ENCODE measurements around the gene ZSWIM8.

- TF ChIP-seq, protein P1, sequence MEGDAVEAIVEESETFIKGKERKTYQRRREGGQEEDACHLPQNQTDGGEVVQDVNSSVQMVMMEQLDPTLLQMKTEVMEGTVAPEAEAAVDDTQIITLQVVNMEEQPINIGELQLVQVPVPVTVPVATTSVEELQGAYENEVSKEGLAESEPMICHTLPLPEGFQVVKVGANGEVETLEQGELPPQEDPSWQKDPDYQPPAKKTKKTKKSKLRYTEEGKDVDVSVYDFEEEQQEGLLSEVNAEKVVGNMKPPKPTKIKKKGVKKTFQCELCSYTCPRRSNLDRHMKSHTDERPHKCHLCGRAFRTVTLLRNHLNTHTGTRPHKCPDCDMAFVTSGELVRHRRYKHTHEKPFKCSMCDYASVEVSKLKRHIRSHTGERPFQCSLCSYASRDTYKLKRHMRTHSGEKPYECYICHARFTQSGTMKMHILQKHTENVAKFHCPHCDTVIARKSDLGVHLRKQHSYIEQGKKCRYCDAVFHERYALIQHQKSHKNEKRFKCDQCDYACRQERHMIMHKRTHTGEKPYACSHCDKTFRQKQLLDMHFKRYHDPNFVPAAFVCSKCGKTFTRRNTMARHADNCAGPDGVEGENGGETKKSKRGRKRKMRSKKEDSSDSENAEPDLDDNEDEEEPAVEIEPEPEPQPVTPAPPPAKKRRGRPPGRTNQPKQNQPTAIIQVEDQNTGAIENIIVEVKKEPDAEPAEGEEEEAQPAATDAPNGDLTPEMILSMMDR (tag by site-specific recombination; IDR thresholded peaks at IDR 0.05), result no peak
- TF ChIP-seq, protein P2, sequence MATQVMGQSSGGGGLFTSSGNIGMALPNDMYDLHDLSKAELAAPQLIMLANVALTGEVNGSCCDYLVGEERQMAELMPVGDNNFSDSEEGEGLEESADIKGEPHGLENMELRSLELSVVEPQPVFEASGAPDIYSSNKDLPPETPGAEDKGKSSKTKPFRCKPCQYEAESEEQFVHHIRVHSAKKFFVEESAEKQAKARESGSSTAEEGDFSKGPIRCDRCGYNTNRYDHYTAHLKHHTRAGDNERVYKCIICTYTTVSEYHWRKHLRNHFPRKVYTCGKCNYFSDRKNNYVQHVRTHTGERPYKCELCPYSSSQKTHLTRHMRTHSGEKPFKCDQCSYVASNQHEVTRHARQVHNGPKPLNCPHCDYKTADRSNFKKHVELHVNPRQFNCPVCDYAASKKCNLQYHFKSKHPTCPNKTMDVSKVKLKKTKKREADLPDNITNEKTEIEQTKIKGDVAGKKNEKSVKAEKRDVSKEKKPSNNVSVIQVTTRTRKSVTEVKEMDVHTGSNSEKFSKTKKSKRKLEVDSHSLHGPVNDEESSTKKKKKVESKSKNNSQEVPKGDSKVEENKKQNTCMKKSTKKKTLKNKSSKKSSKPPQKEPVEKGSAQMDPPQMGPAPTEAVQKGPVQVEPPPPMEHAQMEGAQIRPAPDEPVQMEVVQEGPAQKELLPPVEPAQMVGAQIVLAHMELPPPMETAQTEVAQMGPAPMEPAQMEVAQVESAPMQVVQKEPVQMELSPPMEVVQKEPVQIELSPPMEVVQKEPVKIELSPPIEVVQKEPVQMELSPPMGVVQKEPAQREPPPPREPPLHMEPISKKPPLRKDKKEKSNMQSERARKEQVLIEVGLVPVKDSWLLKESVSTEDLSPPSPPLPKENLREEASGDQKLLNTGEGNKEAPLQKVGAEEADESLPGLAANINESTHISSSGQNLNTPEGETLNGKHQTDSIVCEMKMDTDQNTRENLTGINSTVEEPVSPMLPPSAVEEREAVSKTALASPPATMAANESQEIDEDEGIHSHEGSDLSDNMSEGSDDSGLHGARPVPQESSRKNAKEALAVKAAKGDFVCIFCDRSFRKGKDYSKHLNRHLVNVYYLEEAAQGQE (tag by site-specific recombination; IDR thresholded peaks at IDR 0.05), result no peak
- TF ChIP-seq ZNF792 (tag by site-specific recombination; IDR thresholded peaks at IDR 0.05) (no peak), ZNF777 (tag by site-specific recombination; IDR thresholded peaks at IDR 0.05; ENCODE audit: borderline replicate concordance) (no peak)
- TF ChIP-seq, protein P3, sequence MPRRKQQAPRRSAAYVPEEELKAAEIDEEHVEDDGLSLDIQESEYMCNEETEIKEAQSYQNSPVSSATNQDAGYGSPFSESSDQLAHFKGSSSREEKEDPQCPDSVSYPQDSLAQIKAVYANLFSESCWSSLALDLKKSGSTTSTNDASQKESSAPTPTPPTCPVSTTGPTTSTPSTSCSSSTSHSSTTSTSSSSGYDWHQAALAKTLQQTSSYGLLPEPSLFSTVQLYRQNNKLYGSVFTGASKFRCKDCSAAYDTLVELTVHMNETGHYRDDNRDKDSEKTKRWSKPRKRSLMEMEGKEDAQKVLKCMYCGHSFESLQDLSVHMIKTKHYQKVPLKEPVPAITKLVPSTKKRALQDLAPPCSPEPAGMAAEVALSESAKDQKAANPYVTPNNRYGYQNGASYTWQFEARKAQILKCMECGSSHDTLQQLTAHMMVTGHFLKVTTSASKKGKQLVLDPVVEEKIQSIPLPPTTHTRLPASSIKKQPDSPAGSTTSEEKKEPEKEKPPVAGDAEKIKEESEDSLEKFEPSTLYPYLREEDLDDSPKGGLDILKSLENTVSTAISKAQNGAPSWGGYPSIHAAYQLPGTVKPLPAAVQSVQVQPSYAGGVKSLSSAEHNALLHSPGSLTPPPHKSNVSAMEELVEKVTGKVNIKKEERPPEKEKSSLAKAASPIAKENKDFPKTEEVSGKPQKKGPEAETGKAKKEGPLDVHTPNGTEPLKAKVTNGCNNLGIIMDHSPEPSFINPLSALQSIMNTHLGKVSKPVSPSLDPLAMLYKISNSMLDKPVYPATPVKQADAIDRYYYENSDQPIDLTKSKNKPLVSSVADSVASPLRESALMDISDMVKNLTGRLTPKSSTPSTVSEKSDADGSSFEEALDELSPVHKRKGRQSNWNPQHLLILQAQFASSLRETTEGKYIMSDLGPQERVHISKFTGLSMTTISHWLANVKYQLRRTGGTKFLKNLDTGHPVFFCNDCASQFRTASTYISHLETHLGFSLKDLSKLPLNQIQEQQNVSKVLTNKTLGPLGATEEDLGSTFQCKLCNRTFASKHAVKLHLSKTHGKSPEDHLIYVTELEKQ (tag by site-specific recombination; IDR thresholded peaks at IDR 0.05; ENCODE audit: borderline replicate concordance), result no peak
Observed at GRCh38 chr10:73814896-73815718, 29.7 kb downstream of the ZSWIM8 start.

Measured in HEK293 (cell line).